ENCODE results near the gene RABL2B.
"Not testable (repeated sequence)": the region's sequence is repeated elsewhere in the genome, so short reads cannot be mapped to it uniquely, and the experiment has no call there.

The RABL2B gene

DNA sequence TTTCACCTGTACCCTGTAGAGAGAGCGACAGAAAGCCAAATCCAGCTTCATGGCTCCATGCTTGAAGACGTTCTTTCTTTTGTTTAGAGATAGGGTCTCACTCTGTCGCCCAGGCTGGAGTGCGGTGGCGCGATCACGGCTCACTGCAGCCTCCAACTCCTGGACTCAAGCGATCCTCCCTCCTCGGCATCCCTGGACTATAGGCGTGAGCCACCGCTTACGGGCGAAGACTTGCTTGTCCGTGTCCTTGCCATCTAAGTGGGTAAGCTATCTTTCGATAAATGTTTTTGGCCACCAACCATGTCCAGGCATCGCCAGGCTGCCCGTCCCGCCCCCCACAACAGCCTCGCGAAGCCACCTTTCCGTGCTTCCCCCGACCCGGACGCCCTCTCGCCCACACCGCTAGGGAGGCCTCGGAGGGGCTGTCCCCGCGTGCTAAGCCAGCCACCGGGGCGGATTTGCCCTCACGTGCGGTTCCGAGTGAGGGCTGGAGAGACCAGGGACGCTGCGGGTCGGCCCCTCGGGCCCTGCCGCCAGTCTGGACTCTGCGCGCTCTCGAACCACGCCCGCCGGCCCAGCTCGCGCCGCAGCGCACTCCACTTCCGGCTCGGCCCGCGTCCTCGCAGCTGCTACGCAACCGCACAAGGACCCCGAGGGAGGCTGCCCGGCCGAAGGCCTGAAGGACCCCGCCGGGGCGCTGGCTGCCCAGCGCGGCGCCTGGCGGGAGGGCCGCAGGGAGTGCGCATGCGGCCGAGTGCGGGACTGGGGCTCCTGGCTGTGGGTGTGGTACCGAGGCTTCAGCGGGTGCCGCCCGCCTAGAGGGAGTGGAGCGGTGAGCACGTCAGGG lies at the start of gene RABL2B:
TSS of gene RABL2B (minus strand) at position 604 of the 847 bp plus-strand sequence. CDS start 1,342 bp downstream, outside the sequence.
- H3K27me3 ChIP-seq (ENCODE audit: control insufficient read depth in 1 of 2, insufficient read depth in 2 of 2, low read length in 2 of 2); H3K27ac ChIP-seq (ENCODE audit: low read depth, low read length); H3K9me3 ChIP-seq (ENCODE audit: control insufficient read depth in 1 of 2, low read length in 2 of 2); H3K9ac ChIP-seq (ENCODE audit: low read depth in 1 of 2, low read length in 2 of 2); H3K36me3 ChIP-seq (ENCODE audit: control insufficient read depth in 1 of 2, insufficient read depth in 2 of 2, low read length in 2 of 2); H3K4me1 ChIP-seq (ENCODE audit: control insufficient read depth in 1 of 2, insufficient read depth in 2 of 2, low read length in 2 of 2): not testable (repeated sequence)
- H3K4me3 ChIP-seq (ENCODE audit: low read depth in 1 of 2, low read length in 2 of 2), result peak within 1 kb of the TSS; percentile 50 to 62

DNA sequence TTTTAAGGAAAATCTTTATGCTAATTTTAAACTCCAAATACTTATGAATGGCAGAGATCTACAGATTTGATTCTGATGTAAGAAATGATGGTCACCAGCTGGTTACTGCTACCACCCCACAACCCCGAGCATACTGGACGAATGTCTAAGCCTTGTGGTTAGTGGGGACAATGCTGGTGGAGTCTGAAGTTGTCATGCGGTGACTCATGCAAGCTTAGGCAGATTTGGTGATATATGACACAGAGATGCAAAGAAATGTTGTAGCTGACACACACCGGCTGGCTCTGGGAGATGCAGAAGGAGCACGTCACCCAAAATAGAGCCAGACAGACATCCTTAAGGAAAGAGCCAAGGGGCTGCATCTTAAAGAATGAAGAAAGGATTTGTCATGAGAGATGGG lies 3.5 kb upstream of the RABL2B start:
- not testable (repeated sequence) for H3K4me3 ChIP-seq (ENCODE audit: low read depth in 1 of 2, low read length in 2 of 2); H3K9ac ChIP-seq (ENCODE audit: low read depth in 1 of 2, low read length in 2 of 2); H3K27ac ChIP-seq (ENCODE audit: low read depth, low read length); H3K27me3 ChIP-seq (ENCODE audit: control insufficient read depth in 1 of 2, insufficient read depth in 2 of 2, low read length in 2 of 2); H3K4me1 ChIP-seq (ENCODE audit: control insufficient read depth in 1 of 2, insufficient read depth in 2 of 2, low read length in 2 of 2); H3K9me3 ChIP-seq (ENCODE audit: control insufficient read depth in 1 of 2, low read length in 2 of 2); H3K36me3 ChIP-seq (ENCODE audit: control insufficient read depth in 1 of 2, insufficient read depth in 2 of 2, low read length in 2 of 2)

GRCh38 chr22:50785289-50785688 lies 1.9 kb upstream of the RABL2B start:
- H3K9ac ChIP-seq (ENCODE audit: low read depth in 1 of 2, low read length in 2 of 2); H3K27ac ChIP-seq (ENCODE audit: low read depth, low read length); H3K9me3 ChIP-seq (ENCODE audit: control insufficient read depth in 1 of 2, low read length in 2 of 2); H3K27me3 ChIP-seq (ENCODE audit: control insufficient read depth in 1 of 2, insufficient read depth in 2 of 2, low read length in 2 of 2); H3K36me3 ChIP-seq (ENCODE audit: control insufficient read depth in 1 of 2, insufficient read depth in 2 of 2, low read length in 2 of 2); H3K4me3 ChIP-seq (ENCODE audit: low read depth in 1 of 2, low read length in 2 of 2); H3K4me1 ChIP-seq (ENCODE audit: control insufficient read depth in 1 of 2, insufficient read depth in 2 of 2, low read length in 2 of 2): not testable (repeated sequence)

DNA sequence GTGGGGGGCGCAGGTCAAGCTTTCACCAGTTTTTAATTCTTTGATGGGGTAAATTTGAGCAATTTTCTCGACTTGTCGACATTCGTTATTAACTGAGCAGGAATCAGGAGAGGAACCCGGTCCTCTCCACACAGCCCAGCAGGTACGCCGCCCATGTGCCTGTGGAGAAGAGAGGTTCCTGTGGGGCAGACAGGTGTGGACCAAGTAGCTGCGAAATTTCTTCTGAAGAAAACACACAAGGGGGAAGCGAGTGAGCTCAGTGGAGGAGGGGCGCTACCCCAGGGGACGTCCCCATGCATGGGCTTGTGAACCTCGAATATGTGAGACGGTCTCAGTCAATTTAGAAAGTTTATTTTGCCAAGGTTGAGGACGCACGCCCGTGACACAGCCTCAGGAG lies 442 bp upstream of the RABL2B start:
- not testable (repeated sequence) for H3K9ac ChIP-seq (ENCODE audit: low read depth in 1 of 2, low read length in 2 of 2); H3K4me1 ChIP-seq (ENCODE audit: control insufficient read depth in 1 of 2, insufficient read depth in 2 of 2, low read length in 2 of 2); H3K27ac ChIP-seq (ENCODE audit: low read depth, low read length); H3K27me3 ChIP-seq (ENCODE audit: control insufficient read depth in 1 of 2, insufficient read depth in 2 of 2, low read length in 2 of 2); H3K36me3 ChIP-seq (ENCODE audit: control insufficient read depth in 1 of 2, insufficient read depth in 2 of 2, low read length in 2 of 2); H3K9me3 ChIP-seq (ENCODE audit: control insufficient read depth in 1 of 2, low read length in 2 of 2)
- H3K4me3 ChIP-seq (ENCODE audit: low read depth in 1 of 2, low read length in 2 of 2), result peak overlapping the region; percentile 29 to 60

DNA sequence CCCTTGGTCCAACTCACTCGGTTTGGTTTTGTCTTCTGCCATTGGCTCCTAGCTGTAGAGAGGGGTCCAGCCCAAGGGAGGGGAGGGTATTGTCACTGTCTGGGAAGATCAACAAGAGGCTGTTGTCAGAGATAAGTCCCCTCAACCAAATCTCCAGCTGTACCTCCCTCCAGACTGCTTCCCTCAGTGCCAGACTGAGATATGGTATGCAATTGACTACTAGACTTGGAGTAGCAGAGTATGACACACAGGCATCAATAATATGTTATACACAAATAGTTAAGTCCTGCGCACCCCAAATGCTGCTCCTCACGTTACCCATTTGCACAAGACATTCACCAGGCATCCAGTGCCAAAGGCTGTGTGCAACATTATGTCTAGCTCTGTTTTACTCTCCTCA lies 1.2 kb downstream of the RABL2B start:
- H3K27ac ChIP-seq (ENCODE audit: low read depth, low read length); H3K27me3 ChIP-seq (ENCODE audit: control insufficient read depth in 1 of 2, insufficient read depth in 2 of 2, low read length in 2 of 2); H3K36me3 ChIP-seq (ENCODE audit: control insufficient read depth in 1 of 2, insufficient read depth in 2 of 2, low read length in 2 of 2); H3K4me1 ChIP-seq (ENCODE audit: control insufficient read depth in 1 of 2, insufficient read depth in 2 of 2, low read length in 2 of 2); H3K9ac ChIP-seq (ENCODE audit: low read depth in 1 of 2, low read length in 2 of 2); H3K4me3 ChIP-seq (ENCODE audit: low read depth in 1 of 2, low read length in 2 of 2); H3K9me3 ChIP-seq (ENCODE audit: control insufficient read depth in 1 of 2, low read length in 2 of 2): not testable (repeated sequence)

DNA sequence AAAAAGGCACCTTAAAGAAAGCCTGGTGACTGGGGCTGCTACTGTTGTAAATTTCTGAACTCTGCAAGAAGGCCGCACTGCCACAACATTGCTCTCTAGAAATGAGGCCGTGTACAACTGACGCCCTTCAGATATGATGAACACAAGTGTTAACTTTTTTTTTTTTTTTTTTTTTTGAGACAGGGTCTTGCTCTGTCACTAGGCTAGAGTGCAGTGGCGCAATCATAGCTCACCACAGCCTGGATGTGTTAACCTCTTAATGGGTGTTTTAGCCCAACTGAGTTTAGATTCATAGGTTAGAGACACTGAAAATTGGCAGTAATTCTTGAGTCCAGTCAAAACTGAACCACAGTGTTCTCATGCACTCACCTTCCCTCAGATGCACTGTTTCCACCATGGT lies 3.2 kb downstream of the RABL2B start:
- H3K4me1 ChIP-seq (ENCODE audit: control insufficient read depth in 1 of 2, insufficient read depth in 2 of 2, low read length in 2 of 2); H3K27ac ChIP-seq (ENCODE audit: low read depth, low read length); H3K36me3 ChIP-seq (ENCODE audit: control insufficient read depth in 1 of 2, insufficient read depth in 2 of 2, low read length in 2 of 2); H3K27me3 ChIP-seq (ENCODE audit: control insufficient read depth in 1 of 2, insufficient read depth in 2 of 2, low read length in 2 of 2); H3K9me3 ChIP-seq (ENCODE audit: control insufficient read depth in 1 of 2, low read length in 2 of 2); H3K4me3 ChIP-seq (ENCODE audit: low read depth in 1 of 2, low read length in 2 of 2); H3K9ac ChIP-seq (ENCODE audit: low read depth in 1 of 2, low read length in 2 of 2): not testable (repeated sequence)

- not testable (repeated sequence) for H3K9me3 ChIP-seq (ENCODE audit: control insufficient read depth in 1 of 2, low read length in 2 of 2); H3K36me3 ChIP-seq (ENCODE audit: control insufficient read depth in 1 of 2, insufficient read depth in 2 of 2, low read length in 2 of 2); H3K27ac ChIP-seq (ENCODE audit: low read depth, low read length); H3K9ac ChIP-seq (ENCODE audit: low read depth in 1 of 2, low read length in 2 of 2); H3K4me1 ChIP-seq (ENCODE audit: control insufficient read depth in 1 of 2, insufficient read depth in 2 of 2, low read length in 2 of 2); H3K4me3 ChIP-seq (ENCODE audit: low read depth in 1 of 2, low read length in 2 of 2); H3K27me3 ChIP-seq (ENCODE audit: control insufficient read depth in 1 of 2, insufficient read depth in 2 of 2, low read length in 2 of 2)
Observed at GRCh38 chr22:50777631-50778030, 5.8 kb downstream of the RABL2B start.

- not testable (repeated sequence) for H3K9me3 ChIP-seq (ENCODE audit: control insufficient read depth in 1 of 2, low read length in 2 of 2)
Observed at GRCh38 chr22:50775132-50775531, 8.3 kb downstream of the RABL2B start.

GRCh38 chr22:50764288-50764687 lies 19.1 kb downstream of the RABL2B start:
- not testable (repeated sequence) for H3K27ac ChIP-seq (ENCODE audit: low read depth, low read length); H3K27me3 ChIP-seq (ENCODE audit: control insufficient read depth in 1 of 2, insufficient read depth in 2 of 2, low read length in 2 of 2); H3K9ac ChIP-seq (ENCODE audit: low read depth in 1 of 2, low read length in 2 of 2); H3K9me3 ChIP-seq (ENCODE audit: control insufficient read depth in 1 of 2, low read length in 2 of 2); H3K4me3 ChIP-seq (ENCODE audit: low read depth in 1 of 2, low read length in 2 of 2); H3K36me3 ChIP-seq (ENCODE audit: control insufficient read depth in 1 of 2, insufficient read depth in 2 of 2, low read length in 2 of 2); H3K4me1 ChIP-seq (ENCODE audit: control insufficient read depth in 1 of 2, insufficient read depth in 2 of 2, low read length in 2 of 2)

More at GRCh38 chr22:50775132-50775531, 8.3 kb downstream of the RABL2B start:
- not testable (repeated sequence) for H3K4me1 ChIP-seq (ENCODE audit: control insufficient read depth in 1 of 2, insufficient read depth in 2 of 2, low read length in 2 of 2); H3K27ac ChIP-seq (ENCODE audit: low read depth, low read length); H3K9ac ChIP-seq (ENCODE audit: low read depth in 1 of 2, low read length in 2 of 2); H3K36me3 ChIP-seq (ENCODE audit: control insufficient read depth in 1 of 2, insufficient read depth in 2 of 2, low read length in 2 of 2); H3K4me3 ChIP-seq (ENCODE audit: low read depth in 1 of 2, low read length in 2 of 2); H3K27me3 ChIP-seq (ENCODE audit: control insufficient read depth in 1 of 2, insufficient read depth in 2 of 2, low read length in 2 of 2)

DNA sequence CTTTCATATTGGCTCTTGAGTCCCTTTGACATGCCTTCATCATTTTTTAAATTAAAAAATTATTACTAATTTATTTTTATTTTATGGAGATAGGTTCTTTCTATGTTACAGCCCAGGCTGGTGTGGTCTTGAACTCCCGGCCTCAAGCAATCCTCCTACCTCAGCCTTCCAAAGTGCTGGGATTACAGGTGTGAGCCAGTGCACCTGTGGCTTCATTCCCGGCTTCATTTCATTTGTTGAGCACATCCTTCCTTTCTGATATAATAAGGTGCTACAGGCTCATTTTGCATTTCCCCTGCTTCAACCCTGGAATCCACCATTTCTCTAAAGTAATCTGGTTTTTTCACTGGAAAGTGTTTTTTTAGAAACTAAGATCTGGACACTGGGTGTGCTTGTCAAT lies 21.6 kb downstream of the RABL2B start:
- not testable (repeated sequence) for H3K4me1 ChIP-seq (ENCODE audit: control insufficient read depth in 1 of 2, insufficient read depth in 2 of 2, low read length in 2 of 2); H3K9ac ChIP-seq (ENCODE audit: low read depth in 1 of 2, low read length in 2 of 2); H3K9me3 ChIP-seq (ENCODE audit: control insufficient read depth in 1 of 2, low read length in 2 of 2); H3K27me3 ChIP-seq (ENCODE audit: control insufficient read depth in 1 of 2, insufficient read depth in 2 of 2, low read length in 2 of 2); H3K27ac ChIP-seq (ENCODE audit: low read depth, low read length); H3K4me3 ChIP-seq (ENCODE audit: low read depth in 1 of 2, low read length in 2 of 2); H3K36me3 ChIP-seq (ENCODE audit: control insufficient read depth in 1 of 2, insufficient read depth in 2 of 2, low read length in 2 of 2)

Data from duodenal mucosa (tissue), 2 donors.